Caco-2 (cell line): ENCODE measurements around the gene FMO4. TPM values are rescaled to one million over a fixed set of nuclear protein-coding genes. Genes with fewer than 3 reads are reported as not detected.
A peak's percentile ranks its signal among the peaks of the same experiment; 100 is the strongest.

Experiments
- BruUV-seq: library from RNA; stranded (reverse); fragments of 400-500 nt; replicated peaks from 2 replicates; lab custom pipeline; 2021; lab: Mats Ljungman, UMichigan
- CTCF ChIA-PET: fragments of 300-600 bp; sonication (Branson Sonifier 250); formaldehyde crosslinking; loops from one replicate; lab custom pipeline; 2022; ENCODE audit warnings: antibody characterized with exemption; lab: Charles Lee
- POLR2A ChIA-PET: fragments of 300-600 bp; sonication (Branson Sonifier 250); formaldehyde crosslinking; loops from one replicate; lab custom pipeline; 2022; ENCODE audit warnings: antibody characterized with exemption; lab: Charles Lee
- DNase-seq, 2 experiments: peaks; one replicate each; pipeline versions ENCODE4 v3.0.0 to v3.0.0-alpha.2; 2020 to 2022
- H3K27me3 ChIP-seq: replicated peaks from 2 replicates; pipeline ENCODE4 v1.6.0; 2011; ENCODE audit warnings: low read length; ENCODE audit not compliant: control insufficient read depth, insufficient read depth
- H3K36me3 ChIP-seq: 2 replicates; pipeline ENCODE4 v1.5.1; 2011; ENCODE audit warnings: low read length; ENCODE audit not compliant: control insufficient read depth, insufficient read depth
- H3K4me1 ChIP-seq: fragments of 250-450 bp; sonication (Bioruptor Pico); 2 replicates; pipeline ENCODE4 v1.5.1; 2020; ENCODE audit warnings: mild to moderate bottlenecking
- H3K4me3 ChIP-seq: 2 replicates; pipeline ENCODE4 v1.5.1; 2011; ENCODE audit warnings: low read depth, mild to moderate bottlenecking, control low read depth, low read length
- H3K9me3 ChIP-seq: fragments of 250-450 bp; sonication (Bioruptor Pico); 2 replicates; pipeline ENCODE4 v1.5.1; 2020; ENCODE audit warnings: mild to moderate bottlenecking, moderate library complexity
- H3K27ac Mint-ChIP-seq: one replicate; pipeline ENCODE4 v1.8.0; 2022; ENCODE audit warnings: mixed read lengths; ENCODE audit not compliant: unreplicated experiment
- H3K27me3 Mint-ChIP-seq: one replicate; pipeline ENCODE4 v1.8.0; 2022; ENCODE audit warnings: mixed read lengths; ENCODE audit not compliant: insufficient read depth, unreplicated experiment
- H3K36me3 Mint-ChIP-seq: one replicate; pipeline ENCODE4 v1.8.0; 2022; ENCODE audit warnings: mild to moderate bottlenecking, mixed read lengths; ENCODE audit not compliant: insufficient read depth, unreplicated experiment
- H3K4me1 Mint-ChIP-seq: one replicate; pipeline ENCODE4 v1.8.0; 2022; ENCODE audit warnings: low read depth, mixed read lengths; ENCODE audit not compliant: unreplicated experiment
- H3K4me3 Mint-ChIP-seq: one replicate; pipeline ENCODE4 v1.8.0; 2022; ENCODE audit warnings: mild to moderate bottlenecking, moderate library complexity, mixed read lengths; ENCODE audit not compliant: unreplicated experiment
- H3K9me3 Mint-ChIP-seq: one replicate; pipeline ENCODE4 v1.8.0; 2022; ENCODE audit warnings: mixed read lengths; ENCODE audit not compliant: unreplicated experiment
- CTCF ChIP-seq, 2 experiments: fragments of 200-600 bp in 1 of 2; IDR thresholded peaks; 1 replicate in 1 of 2; 2 replicates in 1 of 2; pipeline versions ENCODE4 v1.5.1 to v1.8.0; 2011 to 2022; ENCODE audit warnings: antibody characterized with exemption in 1 of 2, control low read depth in 1 of 2, inconsistent platforms in 1 of 2, low read depth in 1 of 2, low read length in 1 of 2, mild to moderate bottlenecking in 1 of 2, moderate library complexity in 1 of 2; ENCODE audit not compliant: insufficient read depth in 1 of 2, severe bottlenecking in 1 of 2, unreplicated experiment in 1 of 2
- intact Hi-C: fragments of 100-400 bp; cut with micrococcal nuclease; formaldehyde crosslinking; loops from one replicate; pipeline ENCODE4 v1.10.0; 2022; ENCODE audit not compliant: unreplicated experiment
- total RNA-seq: library from RNA; stranded (reverse); gene quantifications from 2 replicates; pipeline ENCODE4 v1.2.3, GENCODE V29; 2022

Gene FMO4
- total RNA-seq, 1 experiment from 2014 or later, result 2.3 TPM

DNA sequence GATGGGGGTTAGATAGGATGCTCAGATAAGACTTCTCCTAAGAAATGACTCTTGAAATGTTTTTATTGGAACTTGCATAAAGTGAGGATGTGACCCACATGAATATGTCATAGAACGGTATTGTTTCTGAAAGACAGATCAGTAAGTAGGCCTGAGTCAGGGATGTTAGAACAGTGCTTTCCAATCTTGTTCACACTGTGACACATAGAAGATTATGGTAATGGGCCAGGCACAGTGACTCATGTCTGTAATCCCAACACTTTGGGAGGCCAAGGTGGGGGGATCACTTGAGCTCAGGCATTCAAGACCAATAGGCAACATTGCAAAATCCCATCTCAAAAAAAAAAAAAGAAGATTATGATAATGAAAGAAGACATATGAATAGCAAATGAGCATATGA, 32.9 kb downstream of the FMO4 start:
- H3K27ac Mint-ChIP-seq, result no peak overlapping the region
- Histone ChIP-seq H3K4me1 (no peaks in the 10 kb centered on the region), H3K27me3 (no peaks in the 10 kb centered on the region), H3K9me3 (peaks cover 11% of the 10 kb centered on the region; the same call in 1 of the 2 replicates), H3K36me3 (0 out of 2 replicates have a peak, but pooled peaks cover 1% of the 10 kb centered on the region), H3K4me3 (no peak overlapping the region)
- ChIA-PET CTCF (no interaction called here), POLR2A (no interaction called here)
- no peaks in the 10 kb centered on the region for H3K27me3 Mint-ChIP-seq
- DNase-seq, result no peak
- peaks cover 42% of the 10 kb centered on the region for H3K9me3 Mint-ChIP-seq
- no peaks in the 10 kb centered on the region for H3K36me3 Mint-ChIP-seq
- TF ChIP-seq CTCF (IDR thresholded peaks at IDR 0.05; ENCODE audit: insufficient read depth in 1 of 2, low read depth in 1 of 2, low read length in 1 of 2, severe bottlenecking in 1 of 2, unreplicated experiment in 1 of 2), result no peak
- intact Hi-C loops, result no loop called here
- H3K4me3 Mint-ChIP-seq, result no peak overlapping the region
- peaks cover 1% of the 10 kb centered on the region for H3K4me1 Mint-ChIP-seq
- BruUV-seq, result no TSS peak

GRCh38 chr1:171350594-171350993, 36.6 kb downstream of the FMO4 start:
- intact Hi-C loops, result no loop called here
- ChIA-PET POLR2A (no interaction called here), CTCF (interaction anchor here (0.7 kb wide), 1 partner anchor 100 kb away, joined by 3 read pairs; no protein-coding TSS in a partner anchor)
- 0 out of 2 replicates have a peak, but pooled peaks cover 1% of the 10 kb centered on the region for H3K36me3 ChIP-seq
- H3K4me3 ChIP-seq, result no peak overlapping the region
- H3K27ac Mint-ChIP-seq, result no peak overlapping the region
- no peak for DNase-seq
- TF ChIP-seq CTCF (IDR thresholded peaks at IDR 0.05; ENCODE audit: insufficient read depth in 1 of 2, low read depth in 1 of 2, low read length in 1 of 2, severe bottlenecking in 1 of 2, unreplicated experiment in 1 of 2), result no peak
- H3K4me1 ChIP-seq, result no peaks in the 10 kb centered on the region
- H3K27me3 ChIP-seq, result no peaks in the 10 kb centered on the region
- peaks cover 45% of the 10 kb centered on the region for H3K9me3 Mint-ChIP-seq
- H3K36me3 Mint-ChIP-seq, result no peaks in the 10 kb centered on the region
- H3K9me3 ChIP-seq, result peaks cover 5% of the 10 kb centered on the region; the same call in 1 of the 2 replicates
- peaks cover 19% of the 10 kb centered on the region for H3K4me1 Mint-ChIP-seq
- no TSS peak for BruUV-seq
- H3K4me3 Mint-ChIP-seq, result no peak overlapping the region
- H3K27me3 Mint-ChIP-seq, result no peaks in the 10 kb centered on the region

GRCh38 chr1:171351961-171352360, 38.0 kb downstream of the FMO4 start:
- no TSS peak for BruUV-seq
- H3K27me3 ChIP-seq, result no peaks in the 10 kb centered on the region
- Mint-ChIP-seq H3K27ac (peak overlapping the region; percentile 1), H3K9me3 (peaks cover 31% of the 10 kb centered on the region), H3K27me3 (no peaks in the 10 kb centered on the region), H3K4me3 (no peak overlapping the region), H3K36me3 (no peaks in the 10 kb centered on the region), H3K4me1 (peaks cover 19% of the 10 kb centered on the region)
- no peak for DNase-seq
- no peaks in the 10 kb centered on the region for H3K36me3 ChIP-seq
- intact Hi-C loops, result no loop called here
- TF ChIP-seq CTCF (IDR thresholded peaks at IDR 0.05; ENCODE audit: insufficient read depth in 1 of 2, low read depth in 1 of 2, low read length in 1 of 2, severe bottlenecking in 1 of 2, unreplicated experiment in 1 of 2), result no peak
- POLR2A ChIA-PET, result no interaction called here
- no peaks in the 10 kb centered on the region for H3K4me1 ChIP-seq
- H3K4me3 ChIP-seq, result no peak overlapping the region
- peaks cover 5% of the 10 kb centered on the region; the same call in 1 of the 2 replicates for H3K9me3 ChIP-seq
- CTCF ChIA-PET, result no interaction called here
